HepG2 (cell line): ENCODE measurements around the gene RNF10. TPM values are rescaled to one million over a fixed set of nuclear protein-coding genes. Genes with fewer than 3 reads are reported as not detected.
"Not testable (repeated sequence)": the region's sequence is repeated elsewhere in the genome, so short reads cannot be mapped to it uniquely, and the experiment has no call there.

Experiments
- ATAC-seq: fragments of 200-7000 bp; cut with Tn5 transposase; 3 replicates; pipeline ENCODE4 v1.9.1; 2020; ENCODE audit warnings: mild to moderate bottlenecking, moderate library complexity
- BruUV-seq: library from RNA; stranded (reverse); fragments of 400-500 nt; replicated peaks from 2 replicates; lab custom pipeline; 2021; lab: Mats Ljungman, UMichigan
- CTCF ChIA-PET: fragments of 300-600 bp; formaldehyde crosslinking; extraction: SDS; loops from one replicate; lab custom pipeline; 2021; ENCODE audit warnings: low total read pairs, inconsistent platforms, low intra/inter-chr PET ratio; lab: Yijun Ruan, JAX
- POLR2A ChIA-PET: fragments of 350-600 bp; sonication (Branson Sonifier 250); formaldehyde crosslinking; loops from one replicate; lab custom pipeline; 2020; ENCODE audit warnings: antibody characterized with exemption, inconsistent platforms; lab: Yijun Ruan, JAX
- DNase-seq: peaks from one replicate; pipeline ENCODE4 v3.0.0-alpha.2; 2015; ENCODE audit warnings: low spot score
- FAIRE-seq: peaks from 3 replicates; lab custom pipeline; 2011; peaks lifted over from hg19 to GRCh38; lab: Jason Lieb, UNC
- H2AFZ ChIP-seq: one replicate; pipeline ENCODE4 v1.6.1; 2011; ENCODE audit warnings: low read length, inconsistent platforms
- H3K27ac ChIP-seq: fragments of 300-600 bp; 3 replicates; pipeline ENCODE4 v1.8.0; 2011; ENCODE audit warnings: mixed run types, mild to moderate bottlenecking, mixed read lengths, low read length, inconsistent platforms; ENCODE audit not compliant: insufficient read depth; ENCODE audit errors: extremely low read length
- H3K27me3 ChIP-seq, 2 experiments: fragments of 200-600 bp in 1 of 2; 2 replicates in 1 of 2; 3 replicates in 1 of 2; pipeline versions ENCODE4 v1.6.0 to v1.8.0; 2011; ENCODE audit warnings: low read length in 2 of 2, mild to moderate bottlenecking in 2 of 2, moderate library complexity in 2 of 2, inconsistent platforms in 1 of 2; ENCODE audit not compliant: insufficient read depth in 2 of 2, control insufficient read depth in 1 of 2
- H3K36me3 ChIP-seq, 2 experiments: fragments of 200-600 bp in 1 of 2; replicated peaks in 1 of 2; 2 replicates in 1 of 2; 3 replicates in 1 of 2; pipeline versions ENCODE4 v1.5.1 to v1.8.0; 2011; ENCODE audit warnings: low read length in 2 of 2, inconsistent platforms in 1 of 2; ENCODE audit not compliant: insufficient read depth in 2 of 2, control insufficient read depth in 1 of 2
- H3K4me1 ChIP-seq: 2 replicates; pipeline ENCODE4 v1.5.1; 2012; ENCODE audit warnings: low read length, inconsistent platforms; ENCODE audit not compliant: insufficient read depth
- H3K4me2 ChIP-seq: 2 replicates; pipeline ENCODE4 v1.6.0; 2011; ENCODE audit warnings: low read depth, low read length, inconsistent platforms
- H3K4me3 ChIP-seq, 3 experiments: fragments of 200-600 bp in 1 of 3; sonication (generic), shearing (Covaris generic) in 1 of 3; replicated peaks in 1 of 3; 2 replicates each; pipeline ENCODE4 v1.5.1; 2011 to 2016; ENCODE audit warnings: low read length in 3 of 3, inconsistent platforms in 2 of 3, low read depth in 2 of 3, mild to moderate bottlenecking in 2 of 3, control low read depth in 1 of 3, mixed read lengths in 1 of 3; ENCODE audit not compliant: insufficient read depth in 1 of 3
- H3K79me2 ChIP-seq: one replicate; pipeline ENCODE4 v1.6.1; 2011; ENCODE audit warnings: low read length, inconsistent platforms; ENCODE audit not compliant: insufficient read depth
- H3K9ac ChIP-seq: 2 replicates; pipeline ENCODE4 v1.6.0; 2011; ENCODE audit warnings: mild to moderate bottlenecking, low read depth, low read length, inconsistent platforms; ENCODE audit not compliant: insufficient read depth
- H3K9me3 ChIP-seq: 2 replicates; pipeline ENCODE4 v1.5.1; 2012; ENCODE audit warnings: mild to moderate bottlenecking, low read length
- H4K20me1 ChIP-seq: 2 replicates; pipeline ENCODE4 v1.6.0; 2011; ENCODE audit warnings: inconsistent platforms, mild to moderate bottlenecking, low read length, moderate library complexity; ENCODE audit not compliant: insufficient read depth
- ARID5B ChIP-seq: IDR thresholded peaks from 2 replicates; pipeline ENCODE4 v1.4.0; 2020; ENCODE audit warnings: mild to moderate bottlenecking, missing genetic modification reagents
- EHMT2 ChIP-seq: fragments of 200-600 bp; sonication (generic); IDR thresholded peaks from 2 replicates; pipeline ENCODE4 v1.7.0; 2017; ENCODE audit warnings: antibody characterized with exemption, low read depth, low read length, borderline replicate concordance
- NCOA1 ChIP-seq: sonication (generic); formaldehyde crosslinking; IDR thresholded peaks from 2 replicates; pipeline ENCODE4 v1.9.0; 2021; ENCODE audit warnings: missing genetic modification reagents
- NCOA5 ChIP-seq: sonication (generic); formaldehyde crosslinking; IDR thresholded peaks from 2 replicates; pipeline ENCODE4 v1.4.0; 2020; ENCODE audit warnings: missing genetic modification reagents
- TCF7L2 ChIP-seq: IDR thresholded peaks from 2 replicates; pipeline ENCODE4 v1.6.1; 2011; ENCODE audit warnings: mild to moderate bottlenecking, low read depth, low read length, moderate library complexity
- ZBTB10 ChIP-seq: sonication (generic); formaldehyde crosslinking; IDR thresholded peaks from 2 replicates; pipeline ENCODE4 v1.4.0; 2020; ENCODE audit warnings: missing genetic modification reagents, borderline replicate concordance
- ZNF746 ChIP-seq: sonication (generic); formaldehyde crosslinking; IDR thresholded peaks from 2 replicates; pipeline ENCODE4 v1.8.0; 2022; ENCODE audit warnings: mild to moderate bottlenecking, missing genetic modification reagents
- ZNF761 ChIP-seq: sonication (generic); formaldehyde crosslinking; conservative IDR thresholded peaks from 2 replicates; pipeline ENCODE4 v1.4.0; 2020; ENCODE audit warnings: mild to moderate bottlenecking, missing genetic modification reagents
- WGBS: methylation state at CpG from one replicate; pipeline ENCODE4 v1.1.6; 2017; ENCODE audit warnings: low lambda C conversion rate; 5-methylcytosine and 5-hydroxymethylcytosine counted together
- in situ Hi-C: cut with HindIII; loops from 2 replicates; pipeline ENCODE4 v1.10.0; 2017; ENCODE audit warnings: low pct_unique_long_range_greater_than_20kb; ENCODE audit not compliant: extremely low pct_ligation_motif_present
- intact Hi-C: fragments of 100-400 bp; cut with micrococcal nuclease; formaldehyde crosslinking; loops from one replicate; pipeline ENCODE4 v1.10.0; 2022; ENCODE audit not compliant: unreplicated experiment
- polyA plus RNA-seq, 8 experiments: library from polyadenylated mRNA; depleted of rRNA in 3 of 8; stranded (reverse) in 7 of 8; unstranded in 1 of 8; fragments of >200 nt; fragmentation: Illumina TruSeq in 4 of 8; extraction: Trizol in 4 of 8; gene quantifications; 2 replicates each; pipeline versions ENCODE4 v1.2.1 to v1.2.3, GENCODE V29; 2011 to 2016; ENCODE audit warnings: low read depth in 4 of 8, missing spikeins in 1 of 8, mixed read lengths in 1 of 8; ENCODE audit not compliant: insufficient read depth in 1 of 8
- total RNA-seq, 5 experiments: library from RNA; depleted of rRNA; stranded (reverse); fragments of >200 nt; fragmentation: Illumina TruSeq; extraction: Trizol; gene quantifications; 2 replicates each; pipeline ENCODE4 v1.2.3, GENCODE V29; 2016; ENCODE audit warnings: low read depth in 1 of 5
- TF ChIP-seq, protein P1 (sequence below): sonication (generic); formaldehyde crosslinking; IDR thresholded peaks from 2 replicates; pipeline ENCODE4 v1.5.0; 2020; ENCODE audit warnings: missing genetic modification reagents

The RNF10 gene
- total and polyA plus RNA-seq, 2 of the 13 experiments (the other 11 are each of a cell fraction or from before 2014, with no cell fraction given): 62.5 to 88.0 TPM

GRCh38 chr12:120611534-120611933 lies 77.4 kb downstream of the RNF10 start:
- intact Hi-C loops, H3K4me1 ChIP-seq, H3K79me2 ChIP-seq, H3K9ac ChIP-seq, ATAC-seq, H3K4me2 ChIP-seq, in situ Hi-C loops, H3K27ac ChIP-seq, BruUV-seq, POLR2A ChIA-PET, FAIRE-seq, H3K36me3 ChIP-seq, H2AFZ ChIP-seq, CTCF ChIA-PET, H4K20me1 ChIP-seq, DNase-seq, H3K9me3 ChIP-seq, H3K4me3 ChIP-seq: not testable (repeated sequence)
- peaks cover 0 to 11% of the 10 kb centered on the region in 2 experiments; a peak in 1 of 5 replicates for H3K27me3 ChIP-seq
- 0% methylated on average over 1 of the region's 1 CpG for WGBS

DNA sequence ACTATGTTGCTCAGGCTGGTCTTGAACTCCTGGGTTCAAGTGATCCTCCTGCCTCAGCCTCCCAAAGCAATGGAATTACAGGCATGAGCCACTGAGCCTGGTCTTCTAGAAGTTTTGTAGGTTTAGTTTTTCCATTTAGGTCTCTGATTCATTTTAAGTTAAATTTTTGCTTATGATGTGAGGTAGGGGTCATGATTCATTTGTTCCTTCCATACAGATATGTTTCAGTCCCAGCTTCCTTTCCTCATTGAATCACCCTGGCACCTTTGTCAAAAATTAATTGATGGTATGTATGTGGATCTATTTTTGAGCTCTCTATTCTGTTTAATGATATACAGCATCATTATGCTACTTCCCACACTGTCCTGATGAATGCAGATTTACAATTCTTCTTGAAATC lies 80.7 kb downstream of the RNF10 start:
- no peaks in the 10 kb centered on the region for H3K4me1 ChIP-seq
- intact Hi-C loops: no loop called here
- in situ Hi-C loops: no loop called here
- H3K27me3 ChIP-seq: peaks cover 4 to 18% of the 10 kb centered on the region in 2 experiments; a peak in 3 of 5 replicates
- ChIA-PET CTCF (no interaction called here), POLR2A (no interaction called here)
- FAIRE-seq: no peak
- no peak overlapping the region for H3K4me3 ChIP-seq
- H2AFZ ChIP-seq: no peak overlapping the region
- no peak overlapping the region for H3K4me2 ChIP-seq
- H4K20me1 ChIP-seq: no peaks in the 10 kb centered on the region
- H3K27ac ChIP-seq: no peak overlapping the region
- no peak overlapping the region for H3K9ac ChIP-seq
- no peaks in the 10 kb centered on the region for H3K9me3 ChIP-seq
- H3K79me2 ChIP-seq: no peaks in the 10 kb centered on the region
- no TSS peak for BruUV-seq
- ATAC-seq: no peak
- DNase-seq: no peak
- H3K36me3 ChIP-seq: no peaks in the 10 kb centered on the region
- TF ChIP-seq ZNF761 (CRISPR knock-in tag): no peak
- TF ChIP-seq NCOA5 (CRISPR knock-in tag): no peak
- TF ChIP-seq ZBTB10 (CRISPR knock-in tag): no peak
- no peak for TF ChIP-seq ZNF746 (CRISPR knock-in tag)
- TF ChIP-seq ARID5B (CRISPR knock-in tag): no peak
- no peak for TF ChIP-seq TCF7L2
- no peak for TF ChIP-seq EHMT2
- TF ChIP-seq, protein P1, sequence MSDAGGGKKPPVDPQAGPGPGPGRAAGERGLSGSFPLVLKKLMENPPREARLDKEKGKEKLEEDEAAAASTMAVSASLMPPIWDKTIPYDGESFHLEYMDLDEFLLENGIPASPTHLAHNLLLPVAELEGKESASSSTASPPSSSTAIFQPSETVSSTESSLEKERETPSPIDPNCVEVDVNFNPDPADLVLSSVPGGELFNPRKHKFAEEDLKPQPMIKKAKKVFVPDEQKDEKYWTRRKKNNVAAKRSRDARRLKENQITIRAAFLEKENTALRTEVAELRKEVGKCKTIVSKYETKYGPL (CRISPR knock-in tag): no peak
- no peak for TF ChIP-seq NCOA1 (CRISPR knock-in tag)
